HL-60/S4 treated with phorbol 12-myristate 13-acetate at 8.2 ng/mL for 4 days and 3 days (cell line): ENCODE measurements around the gene RMND5A.

Experiments used
- in situ Hi-C: fragments of 300-500 bp; cut with MboI; formaldehyde crosslinking; loops from 2 replicates; pipeline ENCODE4 v1.15.0; 2022; ENCODE audit warnings: low sequenced_read_pairs

The RMND5A gene

DNA sequence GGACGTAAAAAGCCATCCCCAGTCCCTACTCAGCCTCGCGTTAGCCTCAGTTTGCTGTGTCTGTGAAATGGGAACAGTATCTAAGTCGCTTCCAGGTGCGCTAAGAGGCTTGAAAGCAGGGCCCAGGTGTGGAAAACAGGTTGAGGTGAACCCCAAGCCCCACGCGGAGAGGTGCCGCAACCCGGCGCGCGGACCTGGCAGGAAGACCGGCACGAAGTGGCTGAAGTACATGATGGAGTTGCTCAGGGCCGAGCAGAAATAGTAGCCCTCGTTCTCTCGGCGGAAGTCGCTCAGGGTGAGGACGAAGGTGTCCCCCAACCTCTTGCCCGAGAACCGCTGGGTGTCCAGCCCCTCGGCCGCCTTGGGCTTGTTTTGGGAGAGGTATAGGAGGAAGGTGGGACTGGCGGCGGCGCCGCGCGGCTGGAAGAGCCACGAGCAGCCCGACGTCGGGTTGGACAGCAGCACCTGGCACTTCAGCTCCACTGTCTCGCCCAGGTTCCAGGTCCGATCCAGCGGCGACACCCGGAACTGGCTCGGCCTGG is 70.1 kb downstream of the RMND5A start:
- in situ Hi-C loops: no loop called here

DNA sequence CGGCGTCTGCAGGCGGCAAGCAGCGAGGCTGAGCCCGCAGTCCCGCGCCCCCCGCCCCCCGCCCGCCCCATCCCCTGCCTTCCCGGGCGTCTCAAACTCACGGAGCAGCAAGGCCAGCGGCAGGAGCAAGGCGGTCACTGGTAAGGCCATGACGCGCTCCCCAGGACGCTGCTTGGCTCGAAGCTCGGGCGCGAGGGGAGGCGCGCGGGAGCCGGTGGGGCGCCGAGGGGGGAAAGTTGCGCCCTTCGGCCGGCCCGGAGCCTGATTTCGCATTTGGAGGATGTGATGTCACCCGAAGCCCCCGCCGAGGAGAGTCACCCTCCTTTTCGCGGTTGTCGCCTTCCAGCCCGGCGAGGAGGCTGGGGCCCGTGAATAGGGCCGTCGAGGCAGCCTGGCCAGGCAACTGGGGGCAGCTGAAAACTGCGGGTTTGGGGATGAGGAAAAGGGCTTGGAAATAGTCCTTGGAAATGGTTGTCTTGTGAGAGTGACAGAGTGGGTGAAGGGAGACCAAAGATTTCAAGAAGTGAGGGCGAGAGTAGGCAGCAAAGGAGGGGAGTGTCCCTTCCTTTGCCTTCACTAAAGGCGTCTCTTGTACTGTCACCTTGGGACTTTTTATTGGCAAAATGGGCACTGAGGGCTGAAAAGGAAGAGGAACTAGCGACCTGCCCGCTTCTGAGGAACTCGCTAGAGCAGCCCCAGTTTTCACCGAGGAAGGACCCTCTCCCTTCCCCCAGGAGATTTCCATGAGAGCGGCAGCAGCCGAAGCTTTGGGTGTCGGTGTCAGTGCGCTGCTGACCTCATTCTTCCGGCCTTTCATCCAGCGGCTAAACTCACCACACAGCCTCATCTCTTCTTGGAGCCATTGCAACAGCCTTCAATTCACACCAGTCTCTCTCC is 70.8 kb downstream of the RMND5A start, which contains the start of gene CD8A:
TSS of gene CD8A (minus strand) at position 238 of the 897 bp plus-strand sequence. CDS start at position 150, 88 bp downstream.
- in situ Hi-C loops: no loop called here

DNA sequence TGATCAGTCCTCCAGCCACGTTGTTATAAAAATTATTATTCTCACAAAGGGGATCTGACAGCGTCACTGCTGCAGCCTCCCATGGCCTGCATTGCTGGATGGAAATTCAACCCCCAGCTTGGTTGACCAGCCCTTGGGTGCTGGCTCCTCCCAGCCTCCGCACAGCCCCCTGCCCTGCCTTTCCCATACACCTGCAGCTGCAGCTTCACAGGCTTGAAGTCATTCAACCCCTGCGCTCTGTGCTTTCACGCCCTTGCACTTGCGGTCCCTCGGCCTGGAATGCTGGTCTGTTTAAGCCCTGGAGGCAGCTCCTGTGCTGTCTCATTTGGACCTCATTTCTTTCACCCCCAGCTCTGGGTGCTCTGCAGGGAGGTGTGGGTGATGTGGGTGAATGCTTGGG is 71.5 kb downstream of the RMND5A start:
- in situ Hi-C loops: no loop called here

DNA sequence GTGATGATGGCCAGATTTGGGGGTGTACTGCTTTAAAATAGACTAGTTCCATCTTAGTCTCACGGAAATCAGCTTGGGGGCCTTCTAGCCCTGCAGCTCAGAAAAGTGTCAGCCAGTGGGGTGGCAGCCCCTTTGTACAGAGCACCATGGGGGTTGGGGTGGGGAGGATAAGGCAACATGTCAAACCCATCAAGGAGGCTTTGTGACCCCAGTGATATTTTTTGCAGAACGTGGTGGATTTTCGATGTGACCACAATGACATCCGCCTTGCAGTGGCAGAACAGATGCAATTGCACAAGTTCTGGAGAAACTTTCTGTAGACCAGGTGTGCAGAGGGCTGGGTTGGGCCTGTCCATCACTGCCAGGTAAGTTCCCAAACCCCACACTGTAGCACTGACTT is 73.7 kb downstream of the RMND5A start:
- in situ Hi-C loops: no loop called here

DNA sequence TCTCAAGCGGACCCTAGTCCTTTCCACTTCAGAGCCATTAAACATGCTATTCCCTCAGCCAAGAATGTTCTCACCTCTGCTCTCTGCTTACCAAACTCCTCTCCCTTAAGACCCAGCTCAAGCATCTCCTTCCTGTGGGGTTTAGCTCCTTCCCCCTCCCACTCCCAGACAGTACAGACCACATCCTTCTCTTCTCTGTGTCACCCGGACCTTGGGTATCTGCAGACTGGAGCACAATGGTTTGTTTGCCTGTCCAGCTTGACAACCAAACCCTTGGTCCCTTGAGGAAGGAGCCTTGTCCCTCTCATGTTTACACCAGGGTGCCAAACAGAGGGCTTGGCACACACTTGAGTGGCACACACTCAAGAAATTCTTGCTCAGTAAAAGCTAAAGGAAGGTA is 74.8 kb downstream of the RMND5A start:
- in situ Hi-C loops: no loop called here

DNA sequence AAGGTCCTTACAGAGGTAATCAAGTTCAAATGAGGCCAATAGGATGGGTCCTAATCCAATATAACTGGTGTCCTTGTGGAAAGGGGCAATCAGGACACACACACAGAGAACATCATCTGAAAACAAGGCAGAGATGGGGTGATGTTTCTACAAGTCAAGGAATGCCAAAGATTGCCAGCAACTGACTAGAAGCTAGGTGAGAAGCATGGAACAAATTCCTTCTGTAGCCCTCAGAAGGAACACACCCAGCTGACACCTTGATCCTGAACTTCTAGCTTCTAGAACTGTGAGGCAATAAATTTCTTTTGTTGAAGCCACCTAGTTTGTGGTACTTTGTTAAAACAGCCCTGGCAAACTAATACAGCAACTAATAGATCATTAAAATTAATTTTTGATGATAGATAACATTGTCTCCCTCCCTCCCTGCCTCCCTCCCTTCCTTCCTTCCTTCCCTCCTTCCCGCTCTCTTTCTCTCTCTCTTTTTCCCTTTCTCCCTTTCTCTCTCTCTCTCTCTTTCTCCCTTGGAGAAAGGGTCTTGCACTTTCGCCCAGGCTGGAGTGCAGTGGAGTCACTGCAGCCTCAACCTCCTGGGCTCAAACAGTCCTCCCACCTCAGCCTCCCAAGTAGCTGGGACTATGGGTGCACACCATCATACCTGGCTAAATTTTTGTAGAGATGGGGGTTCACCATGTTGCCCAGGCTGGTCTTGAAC is 80.9 kb downstream of the RMND5A start:
- in situ Hi-C loops: no loop called here

DNA sequence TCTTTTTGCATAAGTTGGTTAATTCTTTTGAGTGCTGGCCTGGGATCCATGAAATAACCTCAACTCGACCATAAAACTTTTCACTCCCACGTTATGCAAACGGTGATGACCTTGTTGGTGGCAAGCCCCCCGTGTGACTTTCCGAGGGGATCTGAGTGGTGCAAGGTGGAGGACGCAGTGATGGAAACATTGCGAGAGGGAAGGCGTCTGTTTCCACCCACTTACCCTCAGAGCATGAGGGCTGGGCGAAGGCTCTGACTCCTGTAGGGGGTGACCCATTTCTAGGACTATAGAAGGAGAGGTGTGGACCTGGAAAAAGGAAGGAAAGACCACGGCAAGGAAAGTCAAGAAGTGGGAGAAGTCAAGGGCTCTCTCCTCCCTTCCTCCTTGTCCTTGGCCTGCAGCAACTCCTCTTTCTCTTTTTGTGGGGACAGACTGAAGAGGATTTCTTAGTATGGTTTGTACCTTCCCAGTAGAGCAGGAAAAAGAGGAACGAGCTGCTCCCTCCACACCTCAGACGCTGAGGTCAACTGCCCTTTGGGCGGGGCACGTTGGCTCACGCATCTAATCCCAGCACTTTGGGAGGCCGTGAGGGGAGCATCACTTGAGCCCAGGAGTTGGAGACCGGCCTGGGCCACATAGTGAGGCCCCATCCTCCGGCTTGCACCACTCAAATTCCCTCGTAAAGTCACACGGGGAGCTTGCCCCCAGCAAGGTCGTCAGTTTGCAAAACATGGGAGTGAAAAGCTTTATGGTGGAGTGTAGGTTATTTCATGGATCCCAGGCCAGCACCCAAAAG is 86.2 kb downstream of the RMND5A start:
- in situ Hi-C loops: no loop called here

DNA sequence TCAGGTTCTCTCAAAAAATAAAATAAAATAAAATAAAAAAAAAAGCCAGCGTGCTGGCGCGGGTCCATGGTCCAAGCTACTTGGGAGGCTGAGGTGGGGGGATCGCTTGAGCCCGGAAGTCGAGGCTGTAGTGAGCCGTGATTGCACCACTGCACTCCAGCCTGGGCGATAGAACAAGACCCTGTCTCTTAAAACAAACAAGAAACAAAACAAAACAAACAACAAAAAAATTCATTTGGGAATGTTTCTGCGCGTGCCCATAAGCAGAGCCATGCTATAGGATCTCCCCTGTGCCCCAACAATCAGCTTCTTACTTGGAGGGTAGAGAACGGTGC is 87.0 kb downstream of the RMND5A start:
- in situ Hi-C loops: no loop called here

DNA sequence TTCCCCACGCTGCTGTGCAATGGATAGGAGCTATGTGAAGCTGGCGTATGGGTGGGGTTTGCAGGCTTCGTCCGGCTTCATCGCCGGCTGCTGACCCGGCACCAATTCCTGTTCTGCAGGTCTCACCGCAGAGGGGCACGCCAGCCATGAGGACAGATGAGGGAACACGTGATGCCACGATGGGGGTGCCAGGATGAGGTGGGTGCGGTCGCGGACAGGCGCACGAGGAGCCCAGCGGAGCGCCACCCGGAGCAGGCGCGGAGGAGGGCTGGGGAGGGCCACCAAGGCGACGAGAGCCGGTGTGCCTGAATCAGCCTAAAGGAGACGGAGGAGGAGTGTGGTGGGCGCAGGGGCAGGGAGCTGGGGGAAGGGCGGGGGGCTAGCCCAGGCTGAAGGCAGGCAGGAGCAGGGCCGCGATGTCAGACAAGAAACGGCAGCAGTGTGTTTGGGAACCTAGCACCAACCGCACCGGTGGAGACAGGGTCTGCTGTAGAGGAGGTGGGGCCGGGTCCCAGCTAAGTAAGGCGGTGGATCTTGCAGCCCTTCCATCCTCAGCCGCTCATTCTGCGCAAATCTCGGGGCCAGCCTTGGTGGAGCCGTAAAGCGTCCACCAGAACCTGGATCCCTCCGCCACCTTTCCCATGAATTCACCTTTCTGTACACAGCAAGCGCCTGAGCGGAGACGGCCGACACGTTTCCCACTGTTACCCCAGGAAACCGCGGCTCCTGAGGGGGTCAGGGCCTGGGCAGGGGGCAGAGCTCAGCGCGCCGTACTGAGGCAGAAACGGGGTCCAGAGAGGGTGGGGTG is 87.6 kb downstream of the RMND5A start:
- in situ Hi-C loops: no loop called here

DNA sequence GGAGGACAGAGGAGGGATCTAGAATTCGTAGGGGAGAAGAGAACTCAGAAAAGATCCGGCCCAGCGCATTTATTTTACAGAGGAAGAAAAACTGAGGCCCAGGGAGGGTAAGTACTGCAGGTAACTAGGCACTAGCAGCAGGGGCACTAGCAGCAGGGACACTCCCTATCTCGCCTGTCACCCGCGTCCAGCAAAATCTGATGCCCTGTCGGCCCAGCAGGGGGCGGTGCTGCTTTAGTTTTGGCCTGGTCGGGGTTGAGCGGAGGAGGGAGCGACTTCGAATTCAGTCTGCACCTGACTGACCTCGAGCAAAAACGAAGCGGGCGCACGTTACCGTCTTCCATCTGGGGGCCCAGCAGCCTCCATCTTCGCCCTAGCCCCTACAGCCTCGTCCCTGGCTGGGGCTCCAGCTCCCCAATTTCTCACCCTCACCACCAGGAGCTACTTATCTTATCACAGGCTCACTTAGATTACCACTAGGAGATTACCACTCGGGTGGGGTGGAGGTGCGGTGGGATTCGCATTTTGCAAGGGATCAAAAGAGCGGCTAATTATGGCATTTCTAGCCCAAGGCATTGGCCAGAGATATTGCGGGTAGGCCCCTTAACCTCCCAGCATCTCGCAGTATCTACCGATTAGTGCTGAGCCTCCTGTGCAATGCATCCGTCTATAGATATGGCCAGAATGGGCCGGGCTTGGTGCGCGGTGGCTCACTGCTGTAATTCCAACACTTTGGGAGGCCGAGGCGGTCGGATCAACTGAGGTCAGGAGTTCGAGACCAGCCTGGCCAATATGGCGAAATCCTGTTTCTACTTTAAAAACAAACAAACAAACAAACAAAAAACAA is 88.4 kb downstream of the RMND5A start:
- in situ Hi-C loops: no loop called here

DNA sequence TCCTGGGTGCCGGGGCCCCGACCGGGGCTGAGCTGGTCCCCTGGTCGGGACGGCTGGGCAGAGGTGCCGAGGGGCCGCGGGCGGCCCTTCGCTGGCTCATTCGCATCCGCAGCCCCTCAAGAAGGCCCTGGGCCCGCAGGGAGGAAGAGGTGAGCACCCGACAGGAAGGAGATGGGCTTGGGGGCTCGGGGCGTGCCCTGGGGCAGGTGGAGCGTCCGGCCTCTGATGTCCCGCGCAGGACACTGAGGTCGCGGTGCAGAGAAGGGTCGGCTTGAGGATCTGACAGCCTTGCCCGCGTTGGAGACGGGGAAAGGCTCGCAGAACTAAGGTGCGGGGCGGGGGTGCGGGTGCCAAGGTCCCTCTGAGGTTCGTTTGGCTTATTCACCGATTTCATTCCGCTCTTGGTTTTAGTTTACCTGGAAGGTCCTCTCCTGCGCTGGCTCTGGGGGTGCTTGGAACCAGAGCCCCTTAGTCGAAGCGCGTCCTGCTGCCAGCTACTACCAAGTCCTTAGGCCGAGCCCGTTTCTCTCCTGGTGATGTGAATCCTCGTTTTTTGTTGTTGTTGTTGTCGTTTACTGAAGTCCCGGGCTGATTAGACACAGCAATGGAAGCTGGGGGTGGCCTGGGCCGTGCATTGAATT is 89.5 kb downstream of the RMND5A start:
- in situ Hi-C loops: no loop called here

DNA sequence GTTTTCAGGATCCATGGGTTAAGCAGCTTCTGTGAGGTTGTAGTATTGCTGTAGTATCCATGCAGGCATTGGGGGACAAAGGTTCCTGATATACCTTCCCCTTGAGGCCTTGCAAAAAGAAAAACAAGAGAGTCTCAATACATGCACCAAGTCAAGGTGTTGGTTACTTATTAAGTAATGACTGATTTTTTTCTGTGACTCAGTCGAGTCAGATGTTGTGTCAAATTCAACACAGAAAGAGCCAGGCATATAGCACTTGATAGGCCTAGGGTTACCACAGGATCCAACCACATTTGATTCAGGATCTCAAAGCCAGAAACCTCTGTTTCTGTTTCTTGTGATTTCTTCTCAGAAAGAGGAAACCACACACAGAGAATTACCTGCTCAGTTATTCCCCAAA is 95.5 kb downstream of the RMND5A start:
- in situ Hi-C loops: no loop called here

DNA sequence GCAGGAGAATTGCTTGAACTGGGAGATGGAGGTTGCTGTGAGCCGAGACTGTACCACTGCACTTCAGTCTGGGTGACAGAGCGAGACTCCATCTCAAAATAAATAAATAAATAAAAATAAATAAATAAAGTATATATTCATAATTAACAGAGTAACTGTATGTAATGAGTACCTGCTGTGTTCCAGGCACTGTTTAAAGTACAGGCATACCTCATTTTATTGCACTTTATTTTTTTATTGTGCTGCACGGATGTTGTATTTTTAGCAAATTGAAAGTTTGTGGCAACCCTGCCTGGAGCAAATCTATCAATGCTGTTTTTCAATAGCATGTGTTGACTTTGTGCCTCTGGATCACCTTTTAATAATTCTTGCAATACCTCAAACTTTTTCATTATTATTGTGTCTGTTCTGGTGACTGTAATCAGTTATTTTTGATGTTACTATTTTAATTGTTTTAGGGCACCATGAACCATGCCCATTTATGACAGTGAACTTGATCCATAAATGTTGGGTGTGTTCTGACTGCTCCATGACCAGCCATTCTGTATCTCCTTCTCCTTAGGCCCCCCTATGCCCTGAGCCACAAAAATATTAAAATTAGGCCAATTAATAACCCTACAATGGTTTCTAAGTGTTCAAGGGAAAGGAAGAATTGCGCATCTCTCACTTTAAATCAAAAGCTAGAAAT is 98.2 kb downstream of the RMND5A start:
- in situ Hi-C loops: no loop called here

DNA sequence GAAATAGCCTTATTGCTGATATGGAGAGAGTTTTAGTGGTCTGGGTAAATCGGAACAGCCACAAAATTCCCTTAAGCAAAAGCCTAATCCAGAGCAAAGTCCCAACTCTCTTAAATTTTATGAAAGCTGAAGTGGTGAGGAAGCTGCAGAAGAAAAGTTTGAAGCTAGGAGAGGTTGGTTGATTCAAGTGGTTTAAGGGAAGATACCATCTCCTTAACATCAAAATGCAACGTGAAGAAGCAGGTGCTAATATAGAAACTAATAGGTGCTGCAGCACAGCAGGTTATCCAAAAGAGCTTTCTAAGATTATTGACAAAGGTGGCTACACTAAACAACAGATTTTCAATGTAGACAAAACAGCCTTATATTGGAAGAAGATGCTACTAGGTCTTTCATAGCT is 98.9 kb downstream of the RMND5A start:
- in situ Hi-C loops: no loop called here

DNA sequence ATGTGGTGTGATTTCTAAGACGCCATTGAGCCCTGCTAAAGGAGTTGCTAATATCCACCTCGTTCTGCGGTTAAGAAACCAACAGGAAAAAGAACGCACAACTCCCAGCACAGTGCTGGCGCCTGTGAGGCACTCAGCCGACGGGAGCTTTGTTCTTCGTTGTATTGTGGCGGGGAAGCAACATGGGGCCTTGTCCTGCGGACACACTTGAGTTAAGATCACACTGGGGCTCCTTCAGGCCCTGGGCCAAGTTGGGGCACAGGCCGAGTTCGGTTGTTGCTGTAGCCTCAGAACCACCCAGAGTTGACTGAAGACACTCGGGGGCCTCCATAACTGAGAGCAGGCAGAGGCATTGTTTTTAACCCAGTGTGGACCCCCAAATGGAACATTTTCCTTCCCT is 101.2 kb downstream of the RMND5A start:
- in situ Hi-C loops: no loop called here

DNA sequence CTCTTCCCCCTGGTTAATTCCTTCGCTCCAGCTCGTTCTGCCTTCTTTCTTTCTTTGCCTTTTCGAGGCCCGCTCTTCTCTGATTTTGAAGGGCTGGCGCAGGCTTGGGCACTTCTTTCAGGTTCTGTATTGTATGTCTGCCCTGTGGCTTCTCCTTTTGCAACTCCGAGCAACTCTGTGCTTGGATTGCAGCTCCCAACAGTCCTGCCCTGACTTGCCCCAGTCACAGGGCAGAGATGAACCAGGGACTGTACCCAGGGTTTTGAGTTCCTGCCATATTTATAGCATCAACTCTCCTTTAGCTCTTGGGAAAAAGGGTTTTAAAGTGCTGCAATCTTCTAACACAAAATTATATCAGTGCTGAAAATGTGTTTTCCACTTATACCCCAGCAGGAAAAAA is 101.8 kb downstream of the RMND5A start:
- in situ Hi-C loops: no loop called here

DNA sequence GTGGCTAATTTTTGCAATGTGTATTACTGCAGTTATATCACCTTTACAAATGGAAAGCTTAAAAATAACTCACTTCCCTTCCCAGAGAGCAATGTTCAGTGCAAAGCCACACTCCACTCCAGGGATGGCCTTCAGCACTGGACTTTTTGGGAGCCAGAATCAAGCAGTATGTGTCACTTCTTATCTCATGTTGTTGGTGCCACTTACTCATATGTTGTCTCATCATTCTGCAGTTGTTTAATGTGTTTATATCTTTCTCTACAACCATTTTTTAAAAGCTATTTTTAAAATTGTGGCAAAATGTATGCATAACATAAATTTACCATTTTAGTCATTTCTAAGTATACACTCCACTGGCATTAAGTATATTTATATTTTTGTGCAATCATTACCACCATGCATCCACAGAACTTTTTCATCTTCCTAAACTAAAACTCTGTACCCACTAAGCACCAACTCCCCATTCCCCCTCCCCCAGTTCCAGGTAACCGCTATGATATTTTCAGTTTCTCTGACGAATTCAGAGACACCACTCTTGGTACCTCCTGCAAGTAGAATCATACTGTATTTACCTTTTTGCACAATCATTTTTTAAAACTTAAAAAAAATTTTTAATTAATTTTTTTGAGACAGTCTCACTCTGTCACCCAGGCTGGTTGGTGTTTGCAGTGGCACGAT is 102.7 kb downstream of the RMND5A start:
- in situ Hi-C loops: no loop called here
